ENCODE results near the gene ATG14.
"Not testable (repeated sequence)": the region's sequence is repeated elsewhere in the genome, so short reads cannot be mapped to it uniquely, and the experiment has no call there.

Gene ATG14

DNA sequence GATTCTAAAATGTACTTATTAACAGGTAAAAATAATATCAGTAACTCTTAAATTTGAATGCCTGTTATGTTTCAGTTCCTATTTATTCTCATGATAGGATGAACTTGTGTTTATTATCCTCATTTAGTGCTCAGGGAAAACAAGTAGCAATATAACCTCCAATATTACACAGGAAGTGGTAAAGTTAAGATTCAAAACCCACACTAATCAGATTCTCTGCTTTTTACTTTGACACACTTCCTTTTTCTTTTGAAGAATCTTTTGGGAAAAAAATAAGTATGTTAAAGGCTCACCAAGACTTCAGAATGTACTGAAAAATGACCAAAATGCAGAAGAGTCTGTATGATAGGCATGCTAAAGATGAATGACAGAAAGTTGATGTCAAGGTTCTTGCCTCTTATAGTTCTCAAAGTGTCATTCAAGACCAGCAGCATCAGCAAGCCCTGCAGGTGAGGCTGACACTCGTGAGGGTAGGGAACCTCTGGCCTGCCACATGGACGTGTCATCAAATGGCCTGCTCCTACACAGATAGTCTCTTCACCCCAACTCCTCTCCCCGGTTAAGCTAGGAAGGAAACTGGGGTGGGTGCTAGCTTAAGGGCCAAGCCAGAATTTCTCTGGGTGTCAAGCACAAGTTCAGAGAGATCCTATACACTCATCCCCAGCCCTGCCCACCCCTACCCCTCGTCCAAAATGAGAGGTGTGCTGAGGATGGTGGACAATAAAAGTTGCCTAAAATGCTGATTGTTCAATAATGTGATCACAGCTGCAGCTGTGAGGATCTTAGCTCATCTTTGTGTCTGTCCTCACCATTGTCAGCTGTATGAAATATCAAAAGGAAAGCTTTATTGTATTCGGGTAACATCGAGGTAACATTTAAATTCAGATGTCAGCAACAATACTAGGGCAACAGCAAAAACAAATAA lies 22.5 kb upstream of the ATG14 start:
- DNase-seq = no peak

DNA sequence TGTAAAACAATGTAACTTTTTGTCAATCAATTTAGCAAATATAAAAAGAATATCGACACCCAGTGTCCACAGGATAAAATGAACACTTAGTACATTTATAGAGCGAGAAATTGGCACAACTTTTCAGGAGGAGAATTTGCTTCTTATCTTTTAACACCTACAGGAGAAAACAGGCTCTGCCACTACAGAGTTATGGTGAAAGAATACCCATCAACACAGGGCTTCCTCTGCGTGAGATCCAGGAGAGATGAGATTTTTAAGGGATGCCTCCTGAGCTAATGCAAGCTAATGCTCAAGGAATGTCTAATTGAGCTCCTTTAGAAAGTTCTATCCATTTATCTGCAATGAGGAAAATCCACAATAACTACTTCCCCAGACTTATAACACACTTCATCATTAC lies 21.0 kb upstream of the ATG14 start:
- DNase-seq = no peak

DNA sequence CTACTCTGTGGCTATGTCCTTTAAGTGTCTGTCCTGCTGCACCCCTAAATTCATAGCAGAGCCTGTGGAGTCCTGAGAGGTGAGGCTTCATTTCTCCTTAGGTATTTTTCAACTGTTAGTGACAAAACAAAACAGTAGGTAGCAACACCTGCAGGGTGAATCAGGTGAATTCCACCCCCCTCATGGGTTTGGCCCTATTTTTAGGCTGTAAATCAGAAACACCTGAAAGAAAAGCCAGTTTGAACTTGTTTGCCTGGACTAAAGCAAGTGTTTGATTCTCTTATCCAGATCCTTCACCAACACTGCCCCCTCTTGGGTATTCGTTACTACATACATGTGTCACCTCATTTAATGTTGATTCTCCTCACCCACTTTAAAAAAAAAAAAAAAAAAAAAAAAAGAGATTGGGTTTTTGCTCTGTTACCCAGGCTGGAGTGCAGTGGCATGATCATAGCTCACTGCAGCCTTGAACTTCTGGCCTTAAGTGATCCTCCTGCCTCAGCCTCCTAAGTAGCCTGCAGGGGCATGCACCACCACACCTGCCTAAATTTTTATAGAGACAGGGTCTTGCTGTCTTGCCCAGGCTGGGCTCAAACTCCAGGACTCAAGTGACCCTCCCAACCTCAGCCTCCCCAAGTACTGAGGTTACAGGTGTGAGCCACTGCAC lies 18.5 kb upstream of the ATG14 start:
- DNase-seq = peak; percentile 40

DNA sequence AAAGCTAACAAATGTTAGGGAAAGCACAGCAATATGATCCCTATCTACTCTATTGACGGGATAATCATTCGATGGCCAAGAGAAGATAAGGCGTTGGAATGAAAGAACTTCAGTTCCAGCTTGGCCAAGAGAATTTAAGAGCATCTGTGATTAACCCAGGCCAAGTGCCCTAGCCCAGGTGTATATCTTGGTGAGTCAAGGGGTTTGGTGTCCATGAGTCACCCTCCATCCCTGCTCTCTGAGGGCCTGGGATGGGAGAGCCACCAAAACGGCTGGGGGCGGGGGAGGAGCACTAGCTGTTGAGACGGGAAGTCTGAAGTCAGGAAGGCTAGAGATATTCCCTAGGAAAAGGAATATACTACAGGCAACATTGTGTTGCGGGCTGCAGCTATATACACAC lies 15.8 kb upstream of the ATG14 start:
- DNase-seq = no peak

DNA sequence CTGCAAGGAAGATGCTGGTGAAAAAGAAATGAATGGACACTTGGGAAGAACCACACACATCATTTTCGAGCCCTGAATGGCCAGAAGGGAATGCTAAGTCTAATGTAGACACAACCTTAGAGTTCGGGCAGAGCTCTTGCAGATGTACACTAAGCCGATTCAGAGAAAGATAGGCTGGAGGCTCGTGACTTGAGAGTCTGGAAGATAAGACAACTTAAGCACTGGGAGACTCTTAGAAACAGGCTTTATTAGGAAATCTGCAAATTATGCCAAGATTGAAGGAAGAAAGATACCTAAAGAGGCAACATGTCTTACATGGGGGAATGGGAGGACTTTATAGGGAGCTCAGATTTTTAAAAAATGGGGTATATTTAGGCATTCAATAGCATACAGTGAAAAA lies 15.3 kb upstream of the ATG14 start:
- DNase-seq = no peak

DNA sequence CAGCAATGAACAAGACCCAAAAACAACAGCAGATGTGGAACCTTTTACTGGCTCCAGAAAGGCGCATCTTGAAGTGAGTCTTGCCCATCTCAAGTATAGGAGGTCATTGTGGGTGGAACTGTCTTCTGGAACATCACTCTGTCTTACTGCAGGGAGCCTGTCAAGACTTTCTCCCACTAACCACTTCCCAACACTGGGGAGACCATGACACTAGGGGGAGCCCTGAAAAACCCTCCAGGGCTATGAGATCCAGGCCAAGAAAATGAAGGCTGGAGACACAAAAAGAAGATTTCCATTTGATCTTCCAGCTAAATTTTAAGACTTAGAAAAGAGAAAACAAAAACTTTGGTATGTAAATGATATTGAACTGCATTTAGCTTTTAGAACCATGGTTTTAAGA lies 13.5 kb upstream of the ATG14 start:
- no peak for DNase-seq

DNA sequence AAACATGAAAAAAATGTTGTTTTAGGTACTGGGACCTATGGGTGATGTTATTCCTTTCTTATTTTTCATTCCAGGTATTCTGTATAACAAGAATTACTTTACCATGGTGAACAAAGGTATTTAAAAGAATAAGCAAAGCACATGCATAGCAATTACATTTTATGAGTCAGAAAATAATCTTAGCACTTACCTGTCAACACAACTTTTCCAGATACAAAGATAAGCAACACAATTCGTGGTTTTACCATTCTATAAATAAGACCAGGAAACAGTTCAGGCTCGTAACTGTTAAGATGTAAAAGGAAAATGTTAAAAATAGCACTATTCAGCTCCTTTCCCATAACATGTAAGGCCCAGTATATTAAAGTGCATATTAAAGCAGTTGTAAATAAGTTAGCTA lies 12.3 kb upstream of the ATG14 start:
- no peak for DNase-seq

DNA sequence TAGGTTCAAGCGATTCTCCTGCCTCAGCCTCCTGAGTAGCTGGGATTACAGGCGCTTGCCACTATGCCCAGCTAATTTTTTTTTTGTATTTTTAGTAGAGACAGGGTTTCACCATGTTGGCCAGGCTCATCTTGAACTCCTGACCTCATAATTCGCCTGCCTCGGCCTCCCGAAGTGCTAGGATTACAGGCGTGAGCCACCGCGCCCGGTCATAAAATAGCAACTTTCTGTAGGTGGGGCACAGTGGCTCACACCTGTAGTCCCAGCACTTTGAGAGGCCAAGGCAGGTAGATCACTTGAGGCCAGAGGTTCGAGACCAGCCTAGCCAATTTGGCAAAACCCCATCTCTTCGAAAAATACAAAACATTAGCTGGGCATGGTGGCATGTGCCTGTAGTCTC lies 10.7 kb upstream of the ATG14 start:
- DNase-seq = not testable (repeated sequence)

DNA sequence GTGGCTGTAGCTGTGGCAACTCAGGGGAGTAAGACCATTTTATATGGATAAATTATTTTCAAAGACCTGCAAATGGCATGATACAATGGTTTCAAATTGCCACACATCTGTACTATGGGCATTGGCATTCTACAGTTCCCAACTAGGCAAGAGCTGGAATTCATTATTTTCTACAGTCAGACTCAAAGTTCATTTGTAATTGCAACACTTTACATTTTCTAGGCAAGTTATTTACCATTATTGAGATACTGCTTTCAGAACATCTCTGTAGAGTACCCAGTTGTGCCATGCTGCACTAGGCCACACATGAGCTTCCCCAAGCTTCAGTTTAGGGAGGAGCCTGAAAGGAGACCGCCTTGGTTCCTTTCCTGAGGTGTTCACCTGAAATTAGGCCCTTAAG lies 8.0 kb upstream of the ATG14 start:
- no peak for DNase-seq

DNA sequence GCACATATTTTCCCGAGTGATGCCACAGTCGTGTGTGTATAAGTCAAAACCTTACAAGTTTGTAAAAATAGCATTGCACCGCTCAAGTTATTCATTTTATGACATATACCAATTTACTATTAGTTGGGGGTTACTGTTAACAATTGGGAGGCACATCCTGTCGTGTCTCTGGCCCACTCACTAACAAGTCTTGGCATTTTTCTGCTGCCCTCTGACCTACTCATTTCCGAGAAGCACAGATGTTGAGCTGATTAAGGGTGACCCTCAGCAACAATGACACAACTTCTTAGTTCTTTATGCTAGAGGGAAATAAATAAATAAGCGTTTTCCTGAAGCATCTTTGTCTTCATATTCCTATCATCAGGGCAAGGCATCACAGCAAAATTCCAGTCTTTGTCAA lies 6.8 kb upstream of the ATG14 start:
- DNase-seq = no peak

DNA sequence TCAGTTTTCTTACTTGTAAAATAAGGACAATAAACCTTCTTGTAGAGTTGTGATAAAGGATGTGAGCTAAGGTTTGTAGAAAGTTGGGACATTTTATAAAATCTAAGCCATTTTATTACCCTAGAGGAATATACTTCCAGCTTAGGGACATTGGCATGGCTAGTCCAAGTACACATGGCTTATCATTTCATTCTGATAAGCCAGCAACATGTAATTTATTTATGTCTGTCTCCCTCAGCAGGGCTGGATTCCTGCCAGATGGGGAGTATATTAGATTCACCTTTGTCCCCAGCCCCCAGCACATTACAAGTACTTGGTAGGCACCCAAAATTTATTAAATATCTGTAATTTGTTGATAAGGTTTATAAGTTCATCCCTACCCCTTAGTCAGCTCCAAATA lies 6.3 kb upstream of the ATG14 start:
- no peak for DNase-seq

DNA sequence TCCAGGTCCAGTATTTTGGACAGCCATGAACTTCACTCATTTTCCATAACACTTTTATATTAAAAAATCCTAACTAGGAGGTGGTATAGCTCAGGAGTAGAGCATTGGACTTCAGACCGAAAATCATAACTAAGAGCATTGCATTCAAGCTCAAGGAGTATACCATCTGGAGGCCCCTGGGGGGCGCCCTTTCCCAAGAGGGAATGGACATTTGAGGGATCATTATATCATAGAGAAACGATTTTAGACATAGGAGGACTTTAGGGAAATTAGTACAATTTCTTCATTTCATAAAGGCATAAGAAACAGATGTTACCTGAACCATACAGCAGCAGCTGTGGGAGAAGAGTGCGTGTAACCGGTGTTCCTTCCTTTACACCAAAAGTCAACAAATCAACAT lies 5.2 kb upstream of the ATG14 start:
- DNase-seq = no peak

DNA sequence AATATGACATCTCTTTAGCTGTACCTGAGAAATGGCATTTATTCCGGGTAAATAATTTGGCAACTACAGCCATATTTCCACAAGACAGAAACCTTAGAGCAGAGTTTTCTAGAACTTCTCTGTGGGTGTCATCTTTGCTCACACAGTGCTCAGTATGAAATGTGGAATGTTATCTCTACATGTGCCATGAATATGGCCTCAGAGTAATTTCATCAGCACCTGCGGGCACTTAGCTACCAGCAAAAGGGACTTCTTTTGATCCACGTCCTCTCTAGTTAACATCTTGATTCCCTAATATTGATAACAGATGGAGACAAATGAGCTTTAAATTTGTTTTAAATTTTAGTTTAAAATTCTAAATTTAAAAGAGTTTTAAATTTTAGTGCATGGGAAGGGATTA lies 2.9 kb upstream of the ATG14 start:
- no peak for DNase-seq

DNA sequence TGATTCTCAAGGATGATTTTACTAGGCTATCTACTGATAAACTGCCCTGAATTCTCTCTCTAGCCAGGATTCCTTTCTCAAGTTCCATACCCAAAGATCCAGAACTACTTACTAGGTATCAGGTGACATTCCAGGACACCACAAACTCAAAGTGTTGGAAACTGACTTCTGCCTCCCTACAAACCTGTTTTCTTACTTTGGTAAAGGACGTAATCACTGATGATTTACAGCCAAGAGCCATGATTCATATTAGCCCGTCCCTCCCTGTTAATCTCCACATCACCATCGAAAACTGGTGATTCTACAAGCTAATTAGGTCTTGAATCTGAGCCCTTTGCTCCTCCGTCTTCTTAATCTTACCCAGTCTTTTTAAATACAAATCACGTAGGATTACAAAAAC lies 1.0 kb upstream of the ATG14 start:
- no peak for DNase-seq

DNA sequence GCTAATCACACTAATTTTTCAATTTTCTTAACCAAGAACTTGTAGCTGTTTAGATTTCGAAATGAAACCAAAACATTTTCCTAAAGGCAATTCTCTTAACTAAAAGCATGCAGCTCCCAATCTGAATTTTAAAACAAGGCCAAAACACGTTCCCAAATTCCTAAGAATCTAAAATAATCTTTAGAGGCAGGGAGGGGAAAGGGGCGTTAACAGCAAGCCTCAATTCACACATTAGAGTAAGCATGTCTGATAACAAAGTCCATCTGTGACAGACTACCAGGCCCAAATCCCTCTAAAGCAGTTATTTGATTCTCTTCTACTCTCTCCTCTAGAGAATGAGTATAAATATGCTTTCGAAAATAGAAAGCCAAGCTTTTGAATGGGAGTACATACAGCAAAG lies 754 bp downstream of the ATG14 start:
- DNase-seq = no peak

DNA sequence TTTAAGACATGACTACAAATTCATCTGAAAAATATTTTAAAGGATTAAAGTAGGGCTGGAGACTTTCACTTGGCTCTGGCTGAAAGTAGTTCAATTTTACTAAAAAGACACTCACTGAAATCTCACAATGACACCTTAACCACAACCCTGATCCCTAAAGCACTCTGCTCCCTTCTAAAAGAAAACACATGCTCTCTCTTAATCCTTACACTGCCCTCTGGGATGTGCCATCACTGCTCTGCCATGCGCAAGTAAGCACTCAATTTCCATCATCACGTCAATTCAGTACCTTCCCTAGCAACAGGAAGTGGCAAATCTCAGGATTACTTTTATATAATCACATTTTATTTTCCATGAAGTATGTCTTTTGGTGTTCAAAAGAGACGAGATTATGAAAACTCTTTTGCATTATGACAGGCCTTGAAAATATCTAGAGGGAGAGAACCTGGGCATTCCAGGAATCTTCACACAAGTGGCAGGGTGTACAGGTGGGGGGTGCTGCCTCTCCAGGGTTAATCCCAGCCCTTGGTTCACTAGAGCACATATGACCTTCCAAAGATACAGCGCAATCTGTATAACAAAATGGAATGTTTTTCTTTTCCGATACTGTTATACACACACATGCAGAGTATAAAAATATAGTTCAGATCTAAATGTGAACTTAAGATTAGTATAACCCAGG lies 7.3 kb downstream of the ATG14 start:
- no peak for DNase-seq

DNA sequence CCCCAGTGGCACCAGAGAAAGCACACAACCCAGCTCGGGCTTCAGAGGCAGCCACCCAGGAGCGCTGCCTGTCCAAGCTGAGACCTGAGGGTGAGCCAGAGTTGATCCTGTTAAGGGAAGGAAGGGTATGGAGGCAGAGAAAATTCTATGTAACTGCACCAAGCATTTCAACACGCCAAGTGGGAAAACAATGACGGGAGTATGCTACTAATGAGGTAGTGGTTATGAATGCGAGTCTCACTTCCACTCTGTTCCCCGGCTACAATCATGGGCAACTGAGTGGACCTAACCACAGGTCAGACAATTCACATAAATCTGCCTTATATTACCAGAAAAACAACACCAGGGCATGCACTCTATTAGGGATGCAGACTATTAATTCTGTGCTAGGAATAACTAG lies 9.9 kb downstream of the ATG14 start:
- no peak for DNase-seq

DNA sequence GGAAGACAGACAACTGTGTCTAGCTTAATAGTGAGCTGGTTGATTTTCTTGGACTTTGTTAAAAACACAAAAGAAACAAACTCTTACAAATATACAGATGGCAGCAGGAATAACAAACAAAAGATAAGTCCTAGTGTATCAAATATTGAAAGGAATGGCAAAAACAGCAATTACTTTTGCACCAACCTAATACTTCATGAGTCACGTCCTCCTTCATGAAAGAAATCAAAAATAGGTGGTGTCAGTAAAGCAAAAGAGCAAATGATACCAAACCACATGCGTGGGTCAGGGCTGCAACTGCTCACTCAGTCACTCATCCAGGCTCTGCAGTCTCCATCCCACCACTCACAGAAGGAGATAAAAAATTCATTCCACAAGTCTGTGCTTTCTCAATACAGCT lies 11.8 kb downstream of the ATG14 start:
- no peak for DNase-seq

DNA sequence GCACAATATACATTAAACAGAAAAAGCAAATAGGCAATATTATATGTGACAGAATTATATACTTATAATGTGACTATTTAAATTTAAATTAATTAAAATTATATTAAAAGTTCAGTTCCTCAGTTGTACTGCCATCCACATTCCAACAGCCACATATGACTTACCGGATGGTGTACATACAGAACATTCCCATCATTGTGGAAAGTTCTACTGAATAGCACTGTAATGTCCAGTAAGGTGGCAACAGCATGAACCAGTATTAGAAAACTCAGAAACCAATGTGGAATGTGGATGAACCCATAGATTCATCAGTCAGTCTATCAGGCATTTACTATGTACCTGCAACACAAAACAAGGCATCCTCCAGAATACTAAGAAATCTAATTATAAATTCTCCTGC lies 12.4 kb downstream of the ATG14 start:
- DNase-seq = no peak

DNA sequence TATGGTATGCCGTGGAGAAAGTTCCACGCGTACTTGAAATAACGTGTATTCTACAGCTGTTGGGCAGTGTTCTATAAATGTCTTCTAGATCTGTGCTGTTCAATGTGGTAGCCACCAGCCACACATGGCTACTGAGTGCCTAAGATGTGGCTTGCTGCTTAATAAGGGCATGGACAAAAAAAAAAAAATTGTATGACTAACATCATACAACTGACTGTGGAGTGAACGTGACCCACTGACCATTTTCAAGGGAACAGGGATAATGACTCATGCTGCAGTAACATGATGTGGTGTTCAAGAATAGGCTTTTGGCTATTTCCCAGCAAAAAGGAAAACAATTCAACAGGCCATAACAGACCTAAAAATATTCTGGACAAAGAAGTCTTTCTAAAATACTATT lies 13.0 kb downstream of the ATG14 start:
- DNase-seq = no peak

DNA sequence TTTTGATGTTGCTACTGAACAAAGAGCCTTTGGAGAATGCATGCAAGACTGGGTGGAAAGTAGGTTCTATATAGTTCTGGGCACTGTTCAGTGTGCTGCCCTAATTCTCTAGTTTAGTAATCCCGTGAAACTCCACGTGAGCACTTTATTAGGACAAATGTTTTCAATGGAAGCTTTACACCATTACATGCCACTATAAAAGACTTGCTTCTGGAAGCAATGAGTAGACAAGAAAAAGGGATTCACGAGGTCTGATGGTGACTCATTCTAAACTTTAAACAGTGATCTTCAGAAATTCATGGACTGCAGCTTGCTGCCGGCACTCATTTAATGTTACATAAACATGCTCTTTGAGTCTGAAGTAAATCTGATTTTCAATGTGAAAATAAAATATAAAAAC lies 22.3 kb downstream of the ATG14 start:
- no peak for DNase-seq

DNA sequence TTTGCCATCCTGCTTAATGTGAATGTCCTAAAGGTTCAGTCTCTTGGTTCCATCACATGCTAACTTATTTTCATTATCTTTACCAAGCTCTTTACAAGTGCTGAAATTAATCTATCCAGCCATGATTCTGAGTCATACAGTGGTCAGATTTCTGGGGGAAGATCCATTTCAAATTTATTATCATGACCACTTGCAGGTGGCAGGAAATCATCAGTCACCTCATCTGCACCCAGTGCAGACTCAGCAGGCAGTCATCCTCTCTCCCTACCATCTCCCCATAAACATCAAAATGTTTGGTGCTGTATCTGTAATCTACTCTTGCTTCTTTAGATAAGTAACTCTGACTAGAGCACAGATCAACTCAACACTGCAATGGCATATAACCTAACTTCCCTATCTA lies 23.5 kb downstream of the ATG14 start:
- DNase-seq = no peak

DNA sequence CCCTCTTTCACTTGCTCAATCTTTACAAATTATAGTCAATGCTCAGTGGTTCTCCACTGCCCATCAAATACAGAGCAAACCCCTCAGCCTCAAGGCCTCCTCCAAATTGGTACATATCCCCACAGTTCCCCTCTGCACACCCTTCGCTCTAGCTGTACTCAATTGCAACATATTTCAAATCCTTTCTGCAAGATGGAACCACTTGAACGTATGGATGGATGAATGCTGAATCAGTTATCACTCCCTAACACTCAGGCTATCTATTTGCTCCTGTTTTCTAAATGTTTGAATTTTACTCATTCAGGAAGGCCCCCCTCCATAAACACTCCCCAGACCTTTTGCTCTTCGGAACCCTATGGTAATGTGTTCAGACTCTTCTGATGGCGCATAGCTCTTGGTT lies 24.5 kb downstream of the ATG14 start:
- DNase-seq = no peak
